Measurements from ENCODE around the gene LECT2.

DNA sequence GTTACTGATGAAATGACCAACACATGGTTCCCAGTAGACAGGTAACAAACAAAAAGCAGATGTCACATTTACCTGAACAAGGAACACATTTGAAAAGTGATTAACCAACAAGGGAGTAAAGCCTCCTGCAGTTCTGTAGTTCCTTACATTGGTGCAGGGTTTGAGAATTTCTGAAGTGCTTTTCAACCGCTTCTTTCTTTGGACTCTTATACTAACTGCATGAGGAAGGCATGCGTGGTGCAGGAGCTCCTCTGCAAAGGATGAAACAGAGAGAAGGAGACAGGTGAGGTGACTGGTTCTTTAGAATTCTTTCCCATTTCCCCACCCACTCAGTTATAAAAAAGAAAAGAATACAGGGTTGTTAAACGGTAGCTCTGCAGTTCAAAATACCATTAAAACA is 54.5 kb downstream of the LECT2 start:
- TF ChIP-seq POLR2A (IDR thresholded peaks at IDR 0.05; ENCODE audit: extremely low read depth, insufficient read length), result no peak
- TF ChIP-seq, protein P1, sequence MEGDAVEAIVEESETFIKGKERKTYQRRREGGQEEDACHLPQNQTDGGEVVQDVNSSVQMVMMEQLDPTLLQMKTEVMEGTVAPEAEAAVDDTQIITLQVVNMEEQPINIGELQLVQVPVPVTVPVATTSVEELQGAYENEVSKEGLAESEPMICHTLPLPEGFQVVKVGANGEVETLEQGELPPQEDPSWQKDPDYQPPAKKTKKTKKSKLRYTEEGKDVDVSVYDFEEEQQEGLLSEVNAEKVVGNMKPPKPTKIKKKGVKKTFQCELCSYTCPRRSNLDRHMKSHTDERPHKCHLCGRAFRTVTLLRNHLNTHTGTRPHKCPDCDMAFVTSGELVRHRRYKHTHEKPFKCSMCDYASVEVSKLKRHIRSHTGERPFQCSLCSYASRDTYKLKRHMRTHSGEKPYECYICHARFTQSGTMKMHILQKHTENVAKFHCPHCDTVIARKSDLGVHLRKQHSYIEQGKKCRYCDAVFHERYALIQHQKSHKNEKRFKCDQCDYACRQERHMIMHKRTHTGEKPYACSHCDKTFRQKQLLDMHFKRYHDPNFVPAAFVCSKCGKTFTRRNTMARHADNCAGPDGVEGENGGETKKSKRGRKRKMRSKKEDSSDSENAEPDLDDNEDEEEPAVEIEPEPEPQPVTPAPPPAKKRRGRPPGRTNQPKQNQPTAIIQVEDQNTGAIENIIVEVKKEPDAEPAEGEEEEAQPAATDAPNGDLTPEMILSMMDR (IDR thresholded peaks at IDR 0.05; ENCODE audit: low read depth, low read length), result no peak
